Smooth muscle cell of the umbilical artery (primary cell): ENCODE measurements around the gene ACER2. TPM values are rescaled to one million over a fixed set of nuclear protein-coding genes. Genes with fewer than 3 reads are reported as not detected.

Experiments
- total RNA-seq: library from RNA; depleted of rRNA; stranded (reverse); fragments of >200 nt; gene quantifications from 2 replicates; pipeline ENCODE4 v1.2.3, GENCODE V29; 2014

ACER2 gene
- total RNA-seq: 3.6 and 4.0 TPM in 2 replicates

DNA sequence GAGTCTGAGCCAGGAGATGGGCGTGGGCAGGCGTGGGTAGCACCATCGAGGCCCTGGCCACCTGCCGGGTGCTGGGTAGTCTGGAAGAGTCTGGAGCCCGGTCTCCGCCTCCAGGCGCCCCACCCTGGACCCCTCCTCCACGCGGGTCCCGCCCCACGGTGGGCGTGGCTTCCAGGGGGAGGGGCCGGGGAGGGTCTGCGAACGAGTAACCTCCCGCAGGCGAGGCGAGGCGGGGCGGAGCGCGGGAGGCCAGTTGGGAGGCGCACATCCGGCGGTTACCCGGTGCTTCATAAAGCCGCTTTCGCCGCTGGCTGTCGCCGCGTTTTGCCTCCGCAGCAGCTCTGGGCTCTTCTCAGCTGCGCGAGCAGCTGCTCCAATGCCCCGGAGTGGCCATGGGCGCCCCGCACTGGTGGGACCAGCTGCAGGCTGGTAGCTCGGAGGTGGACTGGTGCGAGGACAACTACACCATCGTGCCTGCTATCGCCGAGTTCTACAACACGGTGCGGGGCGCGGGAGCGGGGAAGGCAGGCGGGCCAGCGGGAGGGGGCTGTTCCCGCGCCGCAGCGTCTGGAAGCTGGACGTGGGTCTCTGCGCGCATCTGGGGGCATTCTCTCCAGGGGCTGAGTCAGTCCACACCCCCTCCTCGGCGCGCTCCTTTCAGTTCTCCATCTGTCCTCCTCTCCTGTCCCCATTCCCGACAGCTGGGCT is at the start of gene ACER2:
TSS of gene ACER2 (plus strand) at position 317 of the 708 bp plus-strand sequence. CDS start at position 393, 76 bp downstream.

Other genes with a start within 250 kb of the ACER2 start
- gene DENND4C, start 178.3 kb upstream of the ACER2 start, total RNA-seq: 43.7 and 53.6 TPM in 2 replicates
- gene RPS6, start 28.8 kb upstream of the ACER2 start, total RNA-seq: 1,065 and 1,490 TPM in 2 replicates